UCSD-AML1 (cell line): ENCODE data around the gene A1BG.
A peak's percentile ranks its signal among the peaks of the same experiment; 100 is the strongest.

Experiments used
- DNase-seq: peaks from one replicate; lab custom pipeline; 2025; ENCODE audit not compliant: unreplicated experiment; lab: John Stamatoyannopoulos, UW

The A1BG gene, protein sequence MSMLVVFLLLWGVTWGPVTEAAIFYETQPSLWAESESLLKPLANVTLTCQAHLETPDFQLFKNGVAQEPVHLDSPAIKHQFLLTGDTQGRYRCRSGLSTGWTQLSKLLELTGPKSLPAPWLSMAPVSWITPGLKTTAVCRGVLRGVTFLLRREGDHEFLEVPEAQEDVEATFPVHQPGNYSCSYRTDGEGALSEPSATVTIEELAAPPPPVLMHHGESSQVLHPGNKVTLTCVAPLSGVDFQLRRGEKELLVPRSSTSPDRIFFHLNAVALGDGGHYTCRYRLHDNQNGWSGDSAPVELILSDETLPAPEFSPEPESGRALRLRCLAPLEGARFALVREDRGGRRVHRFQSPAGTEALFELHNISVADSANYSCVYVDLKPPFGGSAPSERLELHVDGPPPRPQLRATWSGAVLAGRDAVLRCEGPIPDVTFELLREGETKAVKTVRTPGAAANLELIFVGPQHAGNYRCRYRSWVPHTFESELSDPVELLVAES

DNA sequence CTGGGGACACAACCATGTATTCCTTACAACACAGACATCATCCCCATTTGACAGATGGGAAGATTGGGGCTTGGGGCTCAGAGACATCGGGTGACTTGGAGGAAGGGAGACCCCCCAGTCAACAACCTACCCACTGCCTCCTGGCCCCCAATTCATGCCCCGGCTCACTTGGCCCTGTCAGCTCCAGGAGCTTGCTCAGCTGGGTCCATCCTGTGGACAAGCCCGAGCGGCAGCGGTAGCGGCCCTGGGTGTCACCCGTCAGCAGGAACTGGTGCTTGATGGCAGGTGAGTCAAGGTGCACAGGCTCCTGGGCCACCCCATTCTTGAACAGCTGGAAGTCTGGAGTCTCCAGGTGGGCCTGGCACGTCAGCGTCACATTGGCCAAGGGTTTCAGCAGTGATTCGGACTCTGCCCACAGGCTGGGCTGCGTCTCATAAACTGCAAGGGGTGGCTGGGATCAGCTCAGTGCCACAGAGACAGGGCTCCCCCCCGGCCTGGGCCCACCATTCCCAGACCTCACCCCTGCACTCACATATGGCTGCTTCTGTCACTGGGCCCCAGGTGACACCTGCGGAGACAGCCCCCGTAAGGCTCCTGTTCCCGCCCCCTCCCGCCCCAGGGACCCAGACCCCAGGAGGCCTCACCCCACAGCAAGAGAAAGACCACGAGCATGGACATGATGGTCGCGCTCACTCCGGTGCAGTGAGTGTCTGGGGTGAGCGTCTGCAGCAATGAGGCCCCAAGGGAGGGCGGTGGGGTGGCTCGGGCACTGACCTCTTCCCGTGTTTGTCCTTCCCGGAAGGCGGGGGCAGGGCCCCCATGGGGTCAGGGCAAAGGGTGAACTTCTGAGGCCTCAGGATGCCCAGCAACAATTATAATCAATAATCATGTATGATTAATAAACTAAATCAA lies at the start of gene A1BG:
Gene A1BG (minus strand): TSS at position 733 of the 912 bp plus-strand sequence. CDS start 55 bp downstream, at position 678.
- no peak for DNase-seq

DNA sequence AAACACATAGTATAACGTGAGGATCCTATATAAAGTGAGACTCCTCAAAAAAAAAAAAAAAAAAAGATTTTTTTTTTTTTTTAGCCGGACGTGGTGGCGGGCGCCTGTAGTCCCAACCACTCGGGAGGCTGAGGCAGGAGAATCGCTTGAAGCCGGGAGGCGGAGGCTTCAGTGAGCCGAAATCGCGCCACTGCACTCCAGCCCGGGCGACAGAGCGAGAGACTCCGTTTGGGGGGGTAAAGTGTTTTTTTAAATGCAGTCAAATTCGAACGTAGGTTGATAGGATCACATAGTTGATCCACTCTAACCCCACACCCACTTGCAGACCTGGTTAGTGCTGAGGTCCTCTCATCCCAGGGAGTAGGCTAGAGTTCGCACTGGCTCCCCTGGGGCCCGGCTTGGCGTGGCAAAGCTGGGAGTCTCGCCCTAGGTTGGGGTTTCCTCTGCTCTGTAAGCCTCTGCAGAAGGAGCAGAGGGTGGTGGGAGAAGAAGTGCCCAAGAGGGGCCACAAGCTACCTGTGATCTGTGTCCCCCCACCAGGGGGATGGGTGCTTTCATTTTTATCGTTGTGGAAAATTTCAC lies 48.6 kb upstream of the A1BG start:
- DNase-seq = no peak

DNA sequence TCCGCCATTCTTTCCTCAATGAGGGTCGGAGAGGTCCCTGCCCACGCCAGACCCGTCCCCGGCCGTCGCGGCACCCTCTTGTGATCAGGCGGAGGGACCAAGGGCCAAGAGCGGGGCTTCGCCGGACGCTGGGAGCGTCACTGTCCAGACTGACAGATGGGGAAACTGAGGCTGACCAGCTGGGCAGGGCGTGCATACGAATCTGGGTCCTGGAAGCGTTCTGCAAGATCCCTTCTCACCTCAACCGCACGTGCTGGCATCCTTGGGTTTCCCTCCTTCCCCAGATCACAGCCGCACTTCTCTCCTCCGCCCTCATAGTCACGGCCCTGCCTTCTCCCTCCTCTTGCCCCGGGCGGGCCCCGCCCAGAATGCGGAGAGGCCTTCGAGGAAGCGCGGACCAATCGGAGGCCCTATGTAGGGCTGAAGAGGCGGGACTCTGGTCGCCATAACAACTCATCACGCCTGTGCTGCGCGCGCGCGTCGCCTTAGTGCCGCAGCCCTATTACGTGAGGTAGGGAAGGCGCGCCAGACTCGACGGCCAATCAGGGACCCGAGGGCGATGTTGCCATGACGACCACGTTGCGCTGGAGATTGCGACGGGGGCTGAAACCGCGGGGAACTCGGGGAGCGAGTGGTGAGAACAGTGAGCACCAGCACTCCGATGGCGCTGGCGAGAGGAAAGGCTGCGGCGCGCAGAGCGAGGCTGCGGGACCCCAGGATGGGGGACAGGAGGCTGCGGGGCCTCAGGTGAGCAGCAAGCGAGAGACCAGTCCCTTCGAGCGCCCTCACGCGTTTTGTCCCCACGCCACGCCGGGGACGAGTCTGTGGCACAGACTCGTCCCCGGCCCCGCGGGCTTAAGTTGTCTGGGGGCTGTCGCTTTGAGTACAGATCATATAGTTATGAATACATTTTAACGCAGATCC lies 47.9 kb upstream of the A1BG start:
- peak; percentile 99 for DNase-seq

DNA sequence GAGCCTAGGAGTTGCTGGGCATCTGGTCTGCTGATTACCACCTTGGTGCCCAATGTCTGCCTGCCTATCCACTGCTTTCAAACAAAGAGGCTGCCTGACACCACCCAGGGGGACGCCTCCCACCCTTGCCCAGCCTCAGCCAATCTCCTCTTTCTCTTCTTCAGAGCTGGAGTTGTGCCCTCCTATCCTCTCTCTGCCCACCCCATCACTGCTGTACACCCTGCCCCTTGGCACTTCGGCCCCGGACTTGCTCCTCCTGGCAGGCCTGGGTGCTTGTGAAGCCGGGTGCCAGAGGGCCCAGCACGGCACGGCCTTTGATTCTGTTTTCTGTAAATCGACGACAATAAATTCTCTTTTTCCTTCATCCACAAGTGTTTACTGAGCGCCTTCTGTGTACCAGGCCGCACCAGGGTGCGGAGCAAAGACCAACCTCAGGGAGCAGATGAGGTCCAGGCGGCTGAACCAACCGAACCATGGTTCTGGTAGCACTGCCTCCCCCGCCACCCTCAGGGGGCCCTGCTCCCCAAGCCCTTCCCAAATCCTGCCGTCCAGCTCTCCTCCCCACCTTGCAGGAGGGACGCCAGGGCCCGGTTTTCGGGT lies 47.1 kb upstream of the A1BG start:
- no peak for DNase-seq

DNA sequence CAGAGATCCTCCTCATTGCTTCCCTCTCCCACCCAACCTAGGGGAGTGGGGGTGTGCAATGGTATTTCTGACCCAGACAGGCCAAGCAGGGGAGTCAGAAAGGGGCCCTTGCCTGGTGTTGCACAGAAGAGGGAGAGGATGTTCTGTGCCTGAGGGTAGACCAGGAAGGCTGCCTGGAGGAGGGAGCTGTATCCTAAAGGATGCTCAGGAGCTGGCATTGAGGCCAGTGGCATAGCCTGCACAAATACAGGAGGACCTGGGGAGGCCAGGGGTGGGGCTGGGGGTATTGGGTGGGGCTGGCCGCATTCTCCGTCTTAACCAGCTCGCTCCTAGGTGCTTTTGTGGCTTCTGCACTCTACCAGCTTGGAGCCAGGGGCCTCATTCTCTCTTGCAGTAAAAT lies 46.6 kb upstream of the A1BG start:
- no peak for DNase-seq

DNA sequence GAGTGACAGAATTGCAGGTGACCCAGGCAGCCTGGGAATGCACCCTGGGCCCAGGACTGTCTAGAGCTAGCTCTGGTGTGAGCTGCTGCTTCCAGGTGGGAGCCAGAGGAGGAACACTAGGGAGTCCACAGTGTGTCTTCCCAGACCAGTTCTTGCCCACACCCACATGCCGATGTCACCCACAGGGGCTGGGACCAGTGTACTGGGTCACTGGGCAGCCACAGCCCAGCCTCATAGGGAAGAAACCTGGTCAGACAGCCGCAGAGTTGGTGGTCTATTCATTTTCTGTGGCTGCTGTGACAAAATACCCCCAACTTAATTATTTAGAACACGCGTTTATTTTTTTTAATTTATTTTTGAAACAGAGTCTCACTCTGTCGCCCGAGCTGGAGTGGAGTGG lies 45.3 kb upstream of the A1BG start:
- no peak for DNase-seq

DNA sequence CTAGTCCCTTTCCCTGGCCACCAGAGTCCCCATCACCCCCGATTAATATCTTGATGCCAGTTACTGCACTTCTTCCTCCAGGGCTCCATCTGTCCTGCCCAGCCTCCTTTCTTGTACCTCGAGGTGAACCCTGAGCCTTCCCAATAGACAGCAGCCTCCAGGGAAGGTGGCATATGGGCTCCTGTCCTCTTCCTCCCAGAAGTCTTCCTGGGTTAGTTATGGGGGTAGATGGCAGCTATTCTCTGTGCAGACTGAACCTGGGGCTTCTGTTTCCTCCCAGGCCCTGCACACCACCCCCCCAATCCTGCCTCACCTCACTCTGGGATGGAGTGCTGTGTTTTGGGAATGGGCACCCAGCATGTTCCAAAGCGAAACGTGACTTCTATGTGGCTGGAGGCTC lies 44.8 kb upstream of the A1BG start:
- DNase-seq = no peak

DNA sequence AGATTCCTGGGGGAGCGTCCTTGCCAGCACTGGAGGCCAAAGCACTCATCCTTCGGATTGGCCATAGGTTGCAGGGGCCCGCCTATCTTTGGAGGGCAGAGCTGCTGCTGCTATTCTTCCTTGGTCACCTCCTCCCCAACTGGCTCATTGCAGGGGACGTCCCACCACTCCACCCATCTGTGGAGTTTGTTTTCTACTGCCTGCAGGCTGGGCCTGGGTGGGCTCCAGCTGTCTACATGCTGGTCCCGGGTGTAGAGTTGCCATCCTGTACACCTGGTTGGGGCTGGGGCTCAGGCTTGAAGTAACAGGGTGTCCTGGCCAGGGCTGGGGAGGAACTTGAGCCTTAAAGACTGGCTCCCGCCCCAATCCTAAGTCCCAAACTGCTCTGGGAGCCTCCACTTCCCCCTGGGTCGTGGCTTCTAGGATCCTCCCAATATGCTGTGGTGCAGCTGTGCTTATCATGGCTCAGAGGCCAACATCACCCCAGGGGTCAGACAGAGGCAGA lies 44.3 kb upstream of the A1BG start:
- DNase-seq = no peak

DNA sequence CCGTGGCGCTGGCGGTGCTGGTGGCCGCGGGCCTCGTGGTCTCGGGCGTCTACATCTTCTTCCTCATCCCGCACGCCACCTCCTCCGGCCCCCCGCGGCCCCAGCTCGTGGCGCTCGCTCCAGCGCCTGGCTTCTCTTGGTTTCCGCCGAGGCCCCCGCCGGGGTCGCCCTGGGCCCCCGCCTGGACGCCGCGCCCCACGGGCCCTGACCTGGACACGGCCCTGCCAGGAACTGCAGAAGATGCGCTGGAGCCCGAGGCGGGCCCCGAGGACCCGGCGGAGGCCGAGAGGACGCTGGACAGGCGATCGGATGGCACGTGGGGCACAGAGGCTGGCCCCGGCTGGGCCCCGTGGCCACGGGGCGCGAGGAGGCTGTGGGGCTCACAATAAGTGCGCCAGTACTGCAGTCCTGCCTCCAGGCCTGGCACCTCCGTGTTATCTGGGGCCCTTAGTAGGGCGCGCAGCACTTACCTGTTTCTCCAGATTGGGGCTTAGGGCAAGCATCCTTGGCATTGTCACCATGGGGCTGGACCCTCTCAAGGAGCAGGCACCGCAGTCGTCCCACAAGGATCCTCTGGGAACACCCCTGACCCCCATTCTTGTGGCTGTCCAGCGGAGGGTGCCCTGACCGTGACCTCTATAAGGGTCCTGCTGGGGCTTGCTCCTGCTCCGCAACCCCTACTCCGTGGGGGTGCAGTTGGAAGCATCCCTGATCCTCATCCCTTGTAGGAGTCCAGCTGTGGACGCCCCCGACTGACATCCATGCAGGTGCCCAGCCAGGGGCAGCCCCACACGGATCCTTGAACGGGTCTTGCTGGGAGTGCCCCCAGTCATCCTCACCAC lies 43.6 kb upstream of the A1BG start:
- no peak for DNase-seq

DNA sequence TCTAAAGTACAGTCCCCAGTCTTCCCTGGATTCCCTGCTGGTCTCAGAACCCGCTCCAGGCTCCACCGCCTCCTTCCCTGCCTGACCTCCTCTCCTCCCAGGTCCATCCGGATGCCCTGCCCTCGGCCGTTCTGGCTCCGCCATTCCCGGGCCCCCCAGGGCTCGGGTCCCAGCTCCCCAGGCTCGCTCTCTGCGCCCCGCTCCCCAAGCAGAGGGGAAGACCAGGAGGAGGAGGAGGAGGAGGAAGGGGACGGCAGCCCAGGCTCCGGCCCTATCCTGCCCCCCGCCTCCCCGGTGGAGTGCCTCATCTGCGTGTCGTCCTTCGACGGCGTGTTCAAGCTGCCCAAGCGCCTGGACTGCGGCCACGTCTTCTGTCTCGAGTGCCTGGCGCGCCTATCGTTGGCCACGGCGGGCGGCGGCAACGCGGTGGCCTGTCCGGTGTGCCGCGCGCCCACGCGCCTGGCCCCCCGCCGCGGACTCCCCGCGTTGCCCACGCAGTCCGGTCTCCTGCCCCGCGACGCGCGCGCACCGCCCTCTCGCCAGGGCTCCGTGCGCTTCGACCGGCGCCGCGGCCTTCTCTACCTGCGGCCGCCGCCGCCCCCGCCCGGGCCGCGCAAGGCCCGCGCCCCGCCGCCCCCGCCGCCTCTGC lies 42.8 kb upstream of the A1BG start:
- no peak for DNase-seq

DNA sequence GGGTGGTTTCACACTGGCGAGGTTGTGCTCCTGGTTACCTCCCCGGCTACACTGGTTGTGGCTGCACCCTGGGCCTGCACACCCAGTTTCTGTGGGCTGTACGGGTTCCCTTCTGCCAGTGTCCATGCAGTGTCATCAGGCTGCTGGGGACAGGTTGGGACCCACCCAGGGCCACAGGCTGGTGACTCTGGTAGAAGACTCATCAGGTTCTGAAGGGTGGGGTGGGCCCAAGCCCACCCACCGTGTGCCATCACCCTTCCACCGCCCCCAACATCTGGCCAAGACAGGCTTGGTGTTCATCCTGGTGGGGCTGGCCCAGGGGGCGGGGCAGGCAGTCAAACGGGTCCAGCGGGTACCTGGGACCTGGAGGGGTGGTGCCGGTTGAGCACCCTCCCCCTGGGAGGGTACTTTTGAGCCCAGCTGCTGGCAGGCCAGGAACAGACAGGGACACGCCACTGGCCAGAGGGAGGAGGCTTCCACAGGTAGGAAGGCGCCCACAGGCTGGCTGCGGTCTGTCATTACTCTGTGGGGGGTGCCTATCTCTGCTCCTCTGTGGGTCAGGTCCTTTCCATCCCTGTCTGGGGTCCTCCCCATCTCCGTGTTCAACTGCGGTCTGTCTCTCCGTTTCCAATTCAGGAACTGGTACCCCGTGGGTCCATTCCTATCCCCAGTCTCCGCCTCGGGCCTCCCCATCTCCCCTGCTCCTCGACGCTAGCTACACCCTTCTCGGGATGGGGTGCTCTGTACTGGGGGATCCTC lies 42.1 kb upstream of the A1BG start, which contains the start of gene RNF225:
Gene RNF225 (plus strand): TSS at position 437 of the 759 bp plus-strand sequence. CDS start 434 bp downstream, outside the sequence.
- no peak for DNase-seq

DNA sequence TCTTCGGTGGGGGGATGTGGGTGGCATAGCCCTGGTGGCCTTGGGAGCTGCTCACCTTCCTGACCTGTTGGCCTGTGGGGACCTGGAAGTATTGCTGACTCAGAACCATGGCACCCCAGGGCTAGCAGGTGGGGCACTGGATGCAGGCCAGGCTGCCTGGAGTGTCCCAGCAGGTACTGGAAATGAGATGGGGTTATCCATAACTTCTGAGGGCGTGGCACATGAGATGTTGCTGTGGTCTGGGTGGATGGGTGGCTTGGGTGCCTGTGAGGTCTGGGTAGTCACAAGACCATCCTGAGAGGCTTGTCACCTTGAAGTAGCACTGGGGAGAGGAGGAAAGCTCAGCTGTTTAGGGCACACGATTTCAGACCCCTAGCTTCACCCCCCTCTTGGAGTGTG lies 41.5 kb upstream of the A1BG start:
- no peak for DNase-seq

DNA sequence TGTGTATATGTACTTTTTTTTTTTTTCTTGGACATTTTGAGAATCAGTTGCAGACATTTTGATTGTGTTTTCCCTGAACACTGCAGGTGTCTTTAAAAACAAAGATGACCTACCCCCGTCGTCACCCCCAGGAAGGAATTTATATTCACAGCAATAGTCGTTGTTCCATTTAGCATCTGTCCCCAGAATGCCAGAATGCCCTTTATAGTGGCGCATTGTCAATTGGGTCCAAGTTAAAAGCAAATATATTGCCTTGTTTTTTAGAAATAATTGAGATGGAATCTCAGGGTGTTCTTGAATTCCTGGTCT lies 40.4 kb upstream of the A1BG start:
- DNase-seq = no peak

DNA sequence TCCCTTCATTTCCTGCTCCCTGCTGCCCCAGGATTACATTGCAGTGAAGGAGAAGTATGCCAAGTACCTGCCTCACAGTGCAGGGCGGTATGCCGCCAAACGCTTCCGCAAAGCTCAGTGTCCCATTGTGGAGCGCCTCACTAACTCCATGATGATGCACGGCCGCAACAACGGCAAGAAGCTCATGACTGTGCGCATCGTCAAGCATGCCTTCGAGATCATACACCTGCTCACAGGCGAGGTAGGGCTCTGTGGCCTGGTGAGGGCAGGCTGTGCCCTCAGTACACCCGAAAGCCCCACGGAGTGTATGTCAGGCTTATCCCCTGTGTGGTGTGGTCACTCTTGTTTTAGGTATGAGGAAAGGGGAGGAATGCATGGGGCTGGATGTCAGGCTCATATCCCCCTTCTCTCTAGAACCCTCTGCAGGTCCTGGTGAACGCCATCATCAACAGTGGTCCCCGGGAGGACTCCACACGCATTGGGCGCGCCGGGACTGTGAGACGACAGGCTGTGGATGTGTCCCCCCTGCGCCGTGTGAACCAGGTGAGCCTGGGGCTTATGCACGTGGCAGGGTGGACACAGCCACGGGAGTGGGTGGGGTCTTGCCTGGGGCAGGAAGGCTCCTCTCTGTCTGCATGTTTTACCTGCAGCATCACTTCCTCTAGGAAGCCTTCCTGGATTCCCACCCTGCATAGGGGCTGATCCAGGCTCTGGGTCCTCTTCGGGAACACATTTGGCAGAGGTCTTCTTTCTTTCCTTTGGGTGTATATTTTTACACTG lies 39.8 kb upstream of the A1BG start:
- DNase-seq = no peak

DNA sequence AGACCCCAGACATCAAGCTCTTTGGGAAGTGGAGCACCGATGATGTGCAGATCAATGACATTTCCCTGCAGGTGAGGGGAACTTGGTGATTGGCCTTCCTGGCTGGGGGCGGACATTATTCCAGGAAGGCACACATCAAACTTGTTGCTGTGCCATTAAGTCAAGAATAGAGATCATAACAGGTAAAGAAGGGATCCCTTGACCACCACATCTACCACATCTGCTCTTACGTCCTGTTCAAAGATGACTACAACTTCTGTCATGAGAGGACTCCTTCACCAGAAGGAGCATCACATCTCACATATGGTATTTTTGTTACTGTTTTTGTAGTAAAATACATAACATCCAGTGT lies 34.9 kb upstream of the A1BG start:
- DNase-seq = no peak

DNA sequence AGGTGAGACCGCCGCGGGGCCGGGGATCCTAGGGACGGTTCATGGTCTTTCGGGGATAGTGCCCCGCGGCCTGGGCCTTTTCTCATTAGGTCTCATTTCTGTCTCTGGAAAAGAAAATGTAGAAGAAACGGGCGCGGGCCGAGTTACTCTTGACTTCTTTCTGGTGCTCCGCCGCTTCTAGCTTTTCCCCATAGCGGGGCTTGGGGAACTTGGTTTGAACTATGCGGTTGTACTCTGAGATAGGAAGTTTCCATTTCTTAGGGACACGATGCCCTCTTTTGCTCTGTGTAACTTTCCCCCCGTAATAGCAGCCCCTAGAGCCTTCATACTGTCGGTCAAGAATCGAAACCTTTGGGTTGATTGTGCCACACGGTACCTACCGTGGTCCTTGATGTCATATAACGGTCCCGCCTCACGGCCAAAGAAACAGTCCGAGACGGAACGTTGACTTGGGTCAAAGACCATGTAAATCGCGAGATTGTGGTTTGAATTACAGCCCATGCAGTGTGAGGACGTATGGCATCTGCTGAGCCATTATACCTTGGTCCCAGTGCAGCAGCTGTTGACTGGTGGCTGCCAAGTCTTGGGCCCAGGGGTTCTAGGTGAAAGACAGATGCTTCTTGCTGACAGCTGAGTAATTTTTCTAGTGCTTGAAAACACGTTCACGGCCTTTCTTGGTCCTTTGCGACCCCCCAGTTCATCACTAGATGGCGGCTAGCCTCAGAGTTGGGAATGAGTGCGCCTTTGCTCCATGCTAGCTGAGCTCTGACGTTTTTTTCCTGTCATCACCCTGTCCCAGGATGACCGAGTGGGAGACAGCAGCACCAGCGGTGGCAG lies 34.3 kb upstream of the A1BG start:
- DNase-seq = no peak
